ENCODE results near the gene NAA10.

NAA10 gene

GRCh38 chrX:153885968-153886903, 48.6 kb downstream of the NAA10 start, which contains the start of gene L1CAM:
TSS of gene L1CAM (minus strand) at chrX:153886173. CDS start at chrX:153875836, 10,337 bp downstream.
- no peak within 1 kb of the TSS for H3K4me3 ChIP-seq (ENCODE audit: control insufficient read depth, low read depth, low read length)
- no peak for DNase-seq (ENCODE audit: low read depth)

DNA sequence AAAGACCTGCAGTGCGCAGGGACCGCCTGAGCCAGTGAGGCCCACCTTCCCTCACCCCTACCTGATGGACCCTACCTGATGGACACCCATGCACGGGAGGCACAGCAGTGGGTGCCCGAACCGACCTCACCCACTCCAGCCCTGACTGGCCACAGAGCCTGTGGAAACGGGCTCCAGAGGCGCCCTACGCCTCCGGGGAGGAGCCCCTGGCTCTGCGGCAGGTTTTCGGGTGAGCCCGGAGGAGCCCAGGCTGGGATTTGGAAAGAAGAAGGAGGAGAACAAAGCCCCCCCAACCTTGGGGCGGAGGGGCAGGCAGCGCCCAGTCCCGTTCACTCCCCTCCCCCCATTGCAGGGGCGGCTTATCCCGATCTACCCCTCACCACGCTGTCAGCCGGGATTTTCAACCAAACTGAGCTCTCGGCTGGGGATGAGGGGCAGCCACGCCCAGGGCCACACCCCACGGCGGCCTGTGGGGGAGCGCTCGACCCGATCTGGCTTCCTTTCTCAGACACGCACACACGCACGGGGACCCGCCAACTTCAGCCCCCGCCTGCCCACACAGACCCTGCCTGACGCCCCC, 49.5 kb downstream of the NAA10 start:
- no peak overlapping the region for H3K4me3 ChIP-seq (ENCODE audit: control insufficient read depth, low read depth, low read length)
- TF ChIP-seq, protein P1, sequence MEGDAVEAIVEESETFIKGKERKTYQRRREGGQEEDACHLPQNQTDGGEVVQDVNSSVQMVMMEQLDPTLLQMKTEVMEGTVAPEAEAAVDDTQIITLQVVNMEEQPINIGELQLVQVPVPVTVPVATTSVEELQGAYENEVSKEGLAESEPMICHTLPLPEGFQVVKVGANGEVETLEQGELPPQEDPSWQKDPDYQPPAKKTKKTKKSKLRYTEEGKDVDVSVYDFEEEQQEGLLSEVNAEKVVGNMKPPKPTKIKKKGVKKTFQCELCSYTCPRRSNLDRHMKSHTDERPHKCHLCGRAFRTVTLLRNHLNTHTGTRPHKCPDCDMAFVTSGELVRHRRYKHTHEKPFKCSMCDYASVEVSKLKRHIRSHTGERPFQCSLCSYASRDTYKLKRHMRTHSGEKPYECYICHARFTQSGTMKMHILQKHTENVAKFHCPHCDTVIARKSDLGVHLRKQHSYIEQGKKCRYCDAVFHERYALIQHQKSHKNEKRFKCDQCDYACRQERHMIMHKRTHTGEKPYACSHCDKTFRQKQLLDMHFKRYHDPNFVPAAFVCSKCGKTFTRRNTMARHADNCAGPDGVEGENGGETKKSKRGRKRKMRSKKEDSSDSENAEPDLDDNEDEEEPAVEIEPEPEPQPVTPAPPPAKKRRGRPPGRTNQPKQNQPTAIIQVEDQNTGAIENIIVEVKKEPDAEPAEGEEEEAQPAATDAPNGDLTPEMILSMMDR (IDR thresholded peaks at IDR 0.05; ENCODE audit: control insufficient read depth, insufficient read depth, low read depth, low read length, missing control alignments), result no peak
- no peak for DNase-seq (ENCODE audit: low read depth)

More at GRCh38 chrX:153885968-153886903, 48.6 kb downstream of the NAA10 start, which contains the start of gene L1CAM:
- TF ChIP-seq, protein P1 (IDR thresholded peaks at IDR 0.05; ENCODE audit: control insufficient read depth, insufficient read depth, low read depth, low read length, missing control alignments), result no peak

- no peak for DNase-seq (ENCODE audit: low read depth)
- no peak overlapping the region for H3K4me3 ChIP-seq (ENCODE audit: control insufficient read depth, low read depth, low read length)
- TF ChIP-seq, protein P1 (IDR thresholded peaks at IDR 0.05; ENCODE audit: control insufficient read depth, insufficient read depth, low read depth, low read length, missing control alignments), result no peak
Measured at GRCh38 chrX:153884590-153884989, 50.2 kb downstream of the NAA10 start.

GRCh38 chrX:153884136-153884535, 50.7 kb downstream of the NAA10 start:
- TF ChIP-seq, protein P1 (IDR thresholded peaks at IDR 0.05; ENCODE audit: control insufficient read depth, insufficient read depth, low read depth, low read length, missing control alignments), result no peak
- no peak overlapping the region for H3K4me3 ChIP-seq (ENCODE audit: control insufficient read depth, low read depth, low read length)
- DNase-seq (ENCODE audit: low read depth), result no peak

DNA sequence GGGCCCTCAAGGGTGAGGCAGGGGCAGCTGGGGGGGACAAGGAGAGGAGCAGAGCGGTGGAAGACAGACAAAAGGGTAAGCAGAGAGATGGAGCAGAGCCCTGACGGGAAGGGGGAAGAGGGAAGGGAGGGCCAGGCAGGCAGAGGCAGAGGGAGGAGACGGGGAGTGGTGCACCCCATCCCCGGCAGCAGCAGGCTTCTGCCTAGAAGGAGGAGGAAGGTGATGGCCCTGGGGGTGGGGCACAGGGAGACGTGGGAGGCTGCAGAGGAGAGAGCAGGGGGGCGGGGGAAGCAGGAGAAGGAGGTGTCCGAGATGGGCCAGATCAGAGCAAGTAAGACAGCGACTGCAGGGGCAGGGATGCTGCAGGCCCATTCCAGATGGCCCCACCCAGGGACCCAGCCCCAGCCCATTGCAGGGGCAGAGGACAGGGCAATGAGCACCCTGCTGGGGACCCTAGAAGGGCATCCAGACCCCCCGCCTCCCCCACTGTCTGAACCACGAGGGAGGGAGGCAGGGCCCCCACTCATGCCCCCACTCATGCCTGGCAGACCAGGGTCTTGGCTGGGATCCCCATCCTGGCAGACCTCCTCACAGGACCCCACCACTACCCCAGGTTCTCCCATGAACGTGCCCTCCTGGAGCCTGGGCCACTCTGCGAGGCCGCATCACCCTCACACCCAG, 51.5 kb downstream of the NAA10 start:
- H3K4me3 ChIP-seq (ENCODE audit: control insufficient read depth, low read depth, low read length), result no peak overlapping the region
- TF ChIP-seq, protein P1 (IDR thresholded peaks at IDR 0.05; ENCODE audit: control insufficient read depth, insufficient read depth, low read depth, low read length, missing control alignments), result no peak

GRCh38 chrX:153882557-153882956, 52.3 kb downstream of the NAA10 start:
- no peak overlapping the region for H3K4me3 ChIP-seq (ENCODE audit: control insufficient read depth, low read depth, low read length)
- DNase-seq (ENCODE audit: low read depth), result no peak
- TF ChIP-seq, protein P1 (IDR thresholded peaks at IDR 0.05; ENCODE audit: control insufficient read depth, insufficient read depth, low read depth, low read length, missing control alignments), result no peak

More for the DNA sequence above, 51.5 kb downstream of the NAA10 start:
- DNase-seq (ENCODE audit: low read depth), result no peak

All from AG09309 (cell line).